Smooth muscle cell (in vitro differentiated cells): ENCODE measurements around the gene NBAS. TPM values are rescaled to one million over a fixed set of nuclear protein-coding genes. Genes with fewer than 3 reads are reported as not detected.

ENCODE experiments used
- DNase-seq: peaks from one replicate; lab custom pipeline; 2025; ENCODE audit not compliant: unreplicated experiment; lab: John Stamatoyannopoulos, UW
- H2AFZ ChIP-seq: fragments of 200-600 bp; sonication (generic); 2 replicates; pipeline ENCODE4 v1.6.0; 2016; ENCODE audit warnings: antibody characterized with exemption, low read depth, mild to moderate bottlenecking
- H3F3A ChIP-seq: fragments of 200-600 bp; sonication (generic); 2 replicates; pipeline ENCODE4 v1.6.0; 2017; ENCODE audit warnings: antibody characterized with exemption, low read depth
- H3K27ac ChIP-seq: fragments of 200-600 bp; sonication (generic); 2 replicates; pipeline ENCODE4 v1.5.1; 2016; ENCODE audit warnings: low read depth, mild to moderate bottlenecking
- H3K27me3 ChIP-seq: fragments of 200-600 bp; sonication (generic); 2 replicates; pipeline ENCODE4 v1.6.1; 2016; ENCODE audit warnings: low read depth, mild to moderate bottlenecking
- H3K36me3 ChIP-seq: fragments of 200-600 bp; sonication (generic); 2 replicates; pipeline ENCODE4 v1.5.1; 2016; ENCODE audit warnings: low read depth
- H3K4me1 ChIP-seq: fragments of 200-600 bp; sonication (generic); 2 replicates; pipeline ENCODE4 v1.5.1; 2016; ENCODE audit warnings: low read depth
- H3K4me2 ChIP-seq: fragments of 200-600 bp; sonication (generic); 2 replicates; pipeline ENCODE4 v1.6.0; 2016; ENCODE audit warnings: mild to moderate bottlenecking
- H3K4me3 ChIP-seq: fragments of 200-600 bp; sonication (generic); 2 replicates; pipeline ENCODE4 v1.5.1; 2016; ENCODE audit warnings: mild to moderate bottlenecking
- H3K79me2 ChIP-seq: fragments of 200-600 bp; sonication (generic); 2 replicates; pipeline ENCODE4 v1.6.0; 2016; ENCODE audit warnings: low read depth, mild to moderate bottlenecking
- H3K9ac ChIP-seq: fragments of 200-600 bp; sonication (generic); 2 replicates; pipeline ENCODE4 v1.6.0; 2016; ENCODE audit warnings: low read depth
- H3K9me3 ChIP-seq: fragments of 200-600 bp; sonication (generic); replicated peaks from 2 replicates; pipeline ENCODE4 v1.5.1; 2016; ENCODE audit warnings: low read depth
- H4K20me1 ChIP-seq: fragments of 200-600 bp; sonication (generic); 2 replicates; pipeline ENCODE4 v1.6.0; 2016; ENCODE audit warnings: low read depth
- CTCF ChIP-seq: fragments of 200-600 bp; sonication (generic); IDR thresholded peaks from 2 replicates; pipeline ENCODE4 v1.5.1; 2017; ENCODE audit warnings: borderline replicate concordance, mild to moderate bottlenecking, antibody characterized with exemption; ENCODE audit not compliant: insufficient read depth, poor library complexity, severe bottlenecking
- WGBS: methylation state at CpG from one replicate; pipeline ENCODE4 v1.1.7; 2016; ENCODE audit warnings: low lambda C conversion rate; 5-methylcytosine and 5-hydroxymethylcytosine counted together
- polyA plus RNA-seq: library from polyadenylated mRNA; unstranded; fragments of >200 nt; fragmentation: Nextera tagmentation; extraction: Ambion mirVana; gene quantifications from 2 replicates; pipeline ENCODE4 v1.2.1, GENCODE V29; 2016
- total RNA-seq: library from RNA; depleted of rRNA; stranded (reverse); fragments of >200 nt; gene quantifications from 2 replicates; pipeline ENCODE4 v1.2.3, GENCODE V29; 2014

Gene NBAS
- total and polyA plus RNA-seq, 2 experiments from 2014 or later = 31.2 to 51.1 TPM

GRCh38 chr2:15577071-15577735 lies 16.1 kb upstream of the NBAS start:
- Histone ChIP-seq H3K9me3 (no peaks in the 10 kb centered on the region), H4K20me1 (no peaks in the 10 kb centered on the region), H3K79me2 (no peaks in the 10 kb centered on the region), H3F3A (no peaks in the 10 kb centered on the region), H3K4me2 (no peak overlapping the region), H3K9ac (no peak overlapping the region), H3K36me3 (no peaks in the 10 kb centered on the region), H3K27me3 (no peaks in the 10 kb centered on the region), H2AFZ (no peak overlapping the region), H3K4me3 (no peak overlapping the region), H3K27ac (no peak overlapping the region), H3K4me1 (no peaks in the 10 kb centered on the region)
- WGBS = 27% methylated on average over 7 of the region's 7 CpGs
- peak; percentile 43 for DNase-seq
- TF ChIP-seq CTCF = peak; percentile 84

GRCh38 chr2:15571729-15572128 lies 10.6 kb upstream of the NBAS start:
- Histone ChIP-seq H4K20me1 (no peaks in the 10 kb centered on the region), H3K4me1 (peaks cover 6% of the 10 kb centered on the region), H3K27ac (no peak overlapping the region), H3K79me2 (no peaks in the 10 kb centered on the region), H3K4me2 (no peak overlapping the region), H2AFZ (peak overlapping the region; percentile 41), H3K9me3 (no peaks in the 10 kb centered on the region), H3K36me3 (no peaks in the 10 kb centered on the region), H3K9ac (no peak overlapping the region), H3F3A (no peaks in the 10 kb centered on the region), H3K4me3 (no peak overlapping the region), H3K27me3 (no peaks in the 10 kb centered on the region)
- 53% methylated on average over 3 of the region's 3 CpGs for WGBS
- no peak for DNase-seq
- TF ChIP-seq CTCF = no peak

- peaks cover 6% of the 10 kb centered on the region for H3K4me1 ChIP-seq
- H3K4me3 ChIP-seq = no peak overlapping the region
- no peaks in the 10 kb centered on the region for H3F3A ChIP-seq
- H3K9ac ChIP-seq = no peak overlapping the region
- H3K9me3 ChIP-seq = no peaks in the 10 kb centered on the region
- H3K36me3 ChIP-seq = no peaks in the 10 kb centered on the region
- WGBS = 88% methylated on average over 5 of the region's 5 CpGs
- TF ChIP-seq CTCF = no peak
- peaks cover 6% of the 10 kb centered on the region for H3K27me3 ChIP-seq
- H3K27ac ChIP-seq = no peak overlapping the region
- no peaks in the 10 kb centered on the region for H3K79me2 ChIP-seq
- no peak overlapping the region for H2AFZ ChIP-seq
- no peaks in the 10 kb centered on the region for H4K20me1 ChIP-seq
- no peak for DNase-seq
- H3K4me2 ChIP-seq = no peak overlapping the region
Measured at GRCh38 chr2:15570104-15570503, 9.0 kb upstream of the NBAS start.

- WGBS = 96% methylated on average over 12 of the region's 12 CpGs
- DNase-seq = no peak
- no peak overlapping the region for H3K9ac ChIP-seq
Measured at GRCh38 chr2:15568874-15569273, 7.7 kb upstream of the NBAS start.

More at GRCh38 chr2:15568874-15569273, 7.7 kb upstream of the NBAS start:
- no peak for TF ChIP-seq CTCF
- peaks cover 6% of the 10 kb centered on the region for H3K4me1 ChIP-seq
- H3K36me3 ChIP-seq = no peaks in the 10 kb centered on the region
- no peaks in the 10 kb centered on the region for H3K79me2 ChIP-seq
- H3K27me3 ChIP-seq = peaks cover 6% of the 10 kb centered on the region
- no peaks in the 10 kb centered on the region for H3F3A ChIP-seq
- no peak overlapping the region for H3K27ac ChIP-seq
- H2AFZ ChIP-seq = no peak overlapping the region
- no peaks in the 10 kb centered on the region for H4K20me1 ChIP-seq
- H3K4me3 ChIP-seq = no peak overlapping the region
- no peaks in the 10 kb centered on the region for H3K9me3 ChIP-seq
- H3K4me2 ChIP-seq = no peak overlapping the region
